NCI-H460 (cell line): ENCODE measurements around the gene HYOU1. TPM values are rescaled to one million over a fixed set of nuclear protein-coding genes. Genes with fewer than 3 reads are reported as not detected.
"Not testable (repeated sequence)": the region's sequence is repeated elsewhere in the genome, so short reads cannot be mapped to it uniquely, and the experiment has no call there.

Source experiments
- DNase-seq: peaks from one replicate; pipeline ENCODE4 v3.0.0-alpha.2; 2016; ENCODE audit warnings: low read depth; ENCODE audit errors: extremely low read depth
- total RNA-seq: library from RNA; depleted of rRNA; stranded (reverse); fragments of >200 nt; shearing (Covaris generic); gene quantifications from 2 replicates; pipeline ENCODE4 v1.2.3, GENCODE V29; 2014

The HYOU1 gene
- total RNA-seq, 1 experiment from 2014 or later = 242 TPM

- no peak for DNase-seq
Observed at GRCh38 chr11:119024430-119025098, 32.4 kb downstream of the HYOU1 start.

DNA sequence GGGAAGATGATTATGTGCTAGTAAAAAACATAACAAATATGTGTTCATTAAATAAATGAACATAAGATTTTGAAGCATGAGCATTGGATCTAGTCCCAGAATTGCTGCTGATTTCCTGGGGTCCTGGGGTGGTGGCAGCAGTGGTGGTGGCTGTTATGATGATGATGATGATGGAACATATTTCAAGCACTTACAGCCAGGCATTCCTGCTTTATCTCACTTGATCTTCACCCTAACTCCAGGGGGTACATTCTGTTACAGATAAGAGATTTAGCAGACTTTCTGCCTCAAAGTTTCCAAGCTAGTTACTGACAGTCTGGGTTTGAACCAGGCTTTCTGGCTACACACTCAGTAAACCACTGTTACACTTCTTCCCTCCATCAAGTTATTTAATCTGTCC, 33.3 kb downstream of the HYOU1 start:
- DNase-seq = no peak

- no peak for DNase-seq
Observed at GRCh38 chr11:119021631-119022030, 35.4 kb downstream of the HYOU1 start.

DNA sequence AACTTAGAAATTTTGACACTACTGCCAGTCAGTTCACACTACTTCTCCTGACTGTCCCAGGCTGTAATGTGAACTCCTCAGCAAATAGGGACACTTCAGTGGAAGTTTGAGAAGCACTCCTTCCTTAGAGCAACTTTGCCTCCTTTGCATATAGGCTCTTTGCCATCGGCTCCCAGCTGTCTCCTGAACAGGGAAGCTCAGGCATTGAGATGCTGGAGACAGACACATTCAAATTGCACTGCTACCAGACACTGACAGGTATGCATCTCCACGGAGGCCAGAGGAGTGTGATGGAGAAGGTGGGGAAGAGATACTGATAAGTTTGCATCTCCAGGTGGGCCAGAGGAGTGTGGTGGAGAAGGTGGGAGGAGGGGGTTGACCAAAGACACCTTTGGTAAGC, 37.0 kb downstream of the HYOU1 start:
- no peak for DNase-seq

- peak; percentile 92 for DNase-seq
Observed at GRCh38 chr11:119018074-119018938, 38.7 kb downstream of the HYOU1 start, which contains the start of the genes RPS25 and TRAPPC4. Gene RPS25 (minus strand): TSS chr11:119018343. CDS start chr11:119018284, 59 bp downstream. Gene TRAPPC4 (plus strand): TSS chr11:119018766. CDS start chr11:119018796, 30 bp downstream.

DNA sequence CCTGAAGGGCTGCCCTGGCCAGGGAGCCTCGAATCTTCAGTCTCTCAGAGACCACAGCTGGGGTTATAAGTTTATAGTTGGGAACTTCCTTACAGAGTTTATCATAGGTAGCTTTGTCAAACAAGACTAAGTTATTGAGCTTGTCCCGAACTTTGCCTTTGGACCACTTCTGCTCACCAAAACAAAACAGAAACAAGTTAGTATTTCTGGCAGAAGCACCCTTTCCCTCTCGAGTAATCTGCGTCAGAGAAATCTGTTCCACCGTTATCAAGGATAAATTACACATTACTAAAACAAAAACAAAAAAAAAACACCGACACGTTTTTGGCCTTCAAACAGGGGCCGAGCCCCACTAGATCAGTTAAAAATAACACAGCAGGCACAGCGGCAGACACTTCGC, 39.6 kb downstream of the HYOU1 start:
- not testable (repeated sequence) for DNase-seq

DNA sequence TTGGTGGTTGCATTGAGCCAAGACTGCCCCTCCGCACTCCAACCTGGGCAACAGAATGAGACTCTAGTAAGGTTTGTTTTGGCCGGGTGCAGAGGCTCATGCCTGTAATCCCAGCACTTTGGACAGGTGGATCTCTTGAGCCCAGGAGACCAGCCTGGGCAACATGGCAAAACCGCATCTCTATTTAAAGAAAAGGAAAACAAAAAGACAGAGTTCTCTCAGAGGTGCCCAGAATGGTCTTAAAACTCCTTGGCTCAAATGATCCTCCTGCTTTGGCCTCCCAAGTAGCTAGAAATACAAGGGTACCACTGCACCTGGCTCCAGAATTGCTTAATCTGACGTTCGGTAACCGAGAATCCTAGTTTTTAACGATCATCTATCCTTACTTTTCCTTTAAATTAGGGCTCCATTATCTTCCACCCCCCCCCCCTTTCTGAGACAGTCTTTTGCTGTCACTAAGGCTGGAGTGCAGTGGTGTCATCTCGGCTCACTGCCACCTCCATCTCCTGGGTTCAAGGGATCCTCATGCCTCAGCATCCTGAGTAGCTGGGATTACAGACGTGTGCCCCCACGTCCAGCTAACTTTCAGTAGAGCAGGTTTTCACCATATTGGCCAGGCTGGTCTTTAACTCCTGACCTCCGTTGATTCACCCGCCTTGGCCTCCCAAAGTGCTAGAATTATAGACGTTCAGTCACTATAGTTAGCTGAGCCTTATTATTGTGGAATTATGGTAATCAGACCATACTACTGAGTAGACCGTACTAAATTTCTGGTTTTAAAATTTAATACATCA, 40.6 kb downstream of the HYOU1 start:
- no peak for DNase-seq

DNA sequence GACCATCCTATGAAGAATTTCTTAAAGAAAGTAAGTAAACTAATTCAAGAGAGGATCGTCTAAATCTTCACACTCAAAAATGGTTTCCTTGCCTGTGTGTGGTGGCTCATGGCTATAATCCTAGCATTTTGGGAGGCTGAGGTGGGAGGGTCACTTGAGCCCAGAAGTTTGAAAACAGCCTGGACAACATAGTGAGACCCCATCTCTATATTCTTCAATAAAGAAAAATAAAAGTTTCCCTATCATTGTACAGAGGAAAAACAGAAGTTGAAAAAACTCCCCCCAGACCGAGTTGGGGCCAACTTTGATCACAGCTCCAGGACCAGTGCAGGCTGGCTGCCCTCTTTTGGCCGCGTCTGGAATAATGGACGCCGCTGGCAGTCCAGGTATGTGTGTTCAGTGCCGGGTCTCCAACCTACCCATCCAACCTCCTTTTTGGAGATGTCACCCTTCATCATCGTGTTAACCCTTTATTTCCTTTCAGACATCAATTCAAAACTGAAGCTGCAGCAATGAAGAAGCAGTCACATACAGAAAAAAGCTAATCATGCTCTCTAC, 41.9 kb downstream of the HYOU1 start:
- no peak for DNase-seq

DNA sequence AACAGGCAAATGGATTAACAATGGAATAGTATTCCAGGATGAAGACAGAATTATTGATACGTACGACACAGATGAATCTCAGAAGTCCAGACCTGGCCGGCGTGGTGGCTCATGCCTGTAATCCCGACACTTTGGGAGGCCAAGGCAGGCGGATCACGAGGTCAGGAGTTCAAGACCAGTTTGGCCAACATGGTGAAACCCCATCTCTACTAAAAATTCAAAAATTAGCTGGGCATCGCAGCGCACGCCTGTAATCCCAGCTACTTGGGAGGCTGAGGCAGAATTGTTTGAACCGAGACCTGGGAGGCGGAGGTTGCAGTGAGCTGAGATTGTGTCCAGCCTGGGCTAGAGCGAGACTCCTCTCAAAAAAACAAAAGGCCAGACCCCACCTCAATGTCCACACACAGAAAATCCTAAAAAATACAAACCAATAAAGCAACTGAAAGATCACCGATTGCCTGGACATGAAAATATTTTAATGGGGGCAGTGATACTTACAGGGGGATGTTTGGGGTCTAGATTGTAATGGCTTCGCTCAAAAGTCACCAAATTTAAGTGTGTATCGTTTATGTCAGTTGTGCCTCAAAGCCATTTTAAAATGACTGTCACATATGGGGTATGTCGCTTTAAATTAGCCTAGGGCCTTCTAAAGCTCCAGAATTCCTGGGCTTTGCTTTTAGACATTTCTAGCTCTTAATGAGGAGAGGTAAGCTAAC, 42.6 kb downstream of the HYOU1 start:
- DNase-seq = no peak

GRCh38 chr11:119012629-119013170, 44.3 kb downstream of the HYOU1 start:
- no peak for DNase-seq

GRCh38 chr11:119011476-119012053, 45.4 kb downstream of the HYOU1 start:
- no peak for DNase-seq

GRCh38 chr11:119006656-119007055, 50.3 kb downstream of the HYOU1 start:
- DNase-seq = no peak

- no peak for DNase-seq
Observed at GRCh38 chr11:119000906-119001305, 56.1 kb downstream of the HYOU1 start.

- peak; percentile 38 for DNase-seq
Observed at GRCh38 chr11:118998822-118999221, 58.2 kb downstream of the HYOU1 start.

DNA sequence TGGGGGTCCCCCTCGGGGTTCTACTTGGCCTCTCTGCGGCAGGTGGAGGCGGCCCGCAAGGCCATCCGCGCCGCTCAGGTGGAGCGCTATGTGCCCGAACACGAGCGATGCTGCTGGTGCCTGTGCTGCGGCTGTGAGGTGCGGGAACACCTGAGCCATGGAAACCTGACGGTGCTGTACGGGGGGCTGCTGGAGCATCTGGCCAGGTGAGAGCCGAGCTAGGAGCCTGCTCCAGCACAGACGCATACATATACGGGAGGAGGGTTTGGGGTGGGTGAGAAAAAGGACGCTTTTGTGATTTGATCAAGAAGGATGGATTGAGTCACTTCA, 58.7 kb downstream of the HYOU1 start:
- no peak for DNase-seq

GRCh38 chr11:118997627-118998387, 59.2 kb downstream of the HYOU1 start, which contains the start of gene CENATAC:
Gene CENATAC (plus strand): TSS chr11:118998138. CDS start chr11:118998198, 60 bp downstream.
- DNase-seq = peak; percentile 84

DNA sequence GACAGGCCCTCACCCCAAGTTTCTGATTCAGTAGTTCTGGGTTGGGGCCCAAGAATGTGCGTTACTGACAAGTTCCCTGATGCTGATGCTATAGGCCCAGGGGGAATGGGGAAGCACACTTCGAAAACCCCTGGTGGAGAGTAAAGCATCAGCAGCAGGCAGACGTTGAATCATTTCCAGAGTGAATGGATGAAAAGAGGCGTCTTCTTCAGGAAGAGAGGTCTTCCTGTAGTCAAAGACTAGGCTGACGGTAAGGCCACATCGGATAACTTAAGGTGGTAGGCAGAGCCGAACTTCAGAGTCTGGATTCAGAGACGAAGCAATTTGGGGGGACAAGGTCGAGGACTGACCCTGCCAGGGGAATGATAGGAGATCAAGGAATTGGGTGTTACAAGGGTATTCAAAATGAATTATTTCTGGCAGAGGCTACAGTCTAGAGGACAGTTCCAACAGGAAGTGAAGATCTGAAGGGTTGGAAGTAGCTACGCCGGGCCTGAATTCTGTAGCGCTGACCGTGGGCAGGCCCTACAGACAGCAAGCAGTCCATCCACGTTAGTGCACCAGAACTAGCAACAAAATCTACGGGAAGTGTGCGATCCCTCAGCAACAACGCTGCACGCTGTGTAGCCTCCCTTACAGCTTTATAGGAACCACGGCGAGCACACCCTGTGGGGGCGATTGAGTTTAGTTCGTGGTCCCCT, 59.9 kb downstream of the HYOU1 start:
- no peak for DNase-seq
